CD4-positive, alpha-beta T cell (primary cell): ENCODE data around the gene TP53I11. TPM values are rescaled to one million over a fixed set of nuclear protein-coding genes. Genes with fewer than 3 reads are reported as not detected.

Experiments
- ATAC-seq: fragments of 200-7000 bp; cut with Tn5 transposase; one replicate; pipeline ENCODE4 v1.10.0; 2022; ENCODE audit warnings: mild to moderate bottlenecking; ENCODE audit not compliant: poor library complexity
- CTCF ChIA-PET: fragments of 350-600 bp; sonication (Branson Sonifier 250); formaldehyde crosslinking; loops from one replicate; lab custom pipeline; 2021; ENCODE audit warnings: antibody characterized with exemption, inconsistent platforms; lab: Charles Lee
- POLR2A ChIA-PET: fragments of 350-600 bp; sonication (Branson Sonifier 250); formaldehyde crosslinking; loops from one replicate; lab custom pipeline; 2021; ENCODE audit warnings: antibody characterized with exemption, inconsistent platforms; lab: Charles Lee
- DNase-seq, 14 experiments: peaks; one replicate each; pipeline ENCODE4 v3.0.0-alpha.2; 2013 to 2020; ENCODE audit warnings: mixed read lengths in 2 of 14
- H3K27ac ChIP-seq, 2 donors: one replicate each; pipeline versions ENCODE4 v1.5.1 to v1.7.0; 2013; ENCODE audit warnings: low read length in 2 of 2, low read depth in 1 of 2, mild to moderate bottlenecking in 1 of 2
- H3K27me3 ChIP-seq, 2 experiments: 1 replicate in 1 of 2; 2 replicates in 1 of 2; pipeline versions ENCODE4 v1.6.1 to v1.7.0; 2013; ENCODE audit warnings: low read length in 2 of 2, control low read depth in 1 of 2, mild to moderate bottlenecking in 1 of 2, moderate library complexity in 1 of 2; ENCODE audit not compliant: insufficient read depth in 2 of 2, control insufficient read depth in 1 of 2
- H3K36me3 ChIP-seq: one replicate; pipeline ENCODE4 v1.6.1; 2013; ENCODE audit warnings: low read length, control low read depth; ENCODE audit not compliant: insufficient read depth
- H3K4me1 ChIP-seq: one replicate; pipeline ENCODE4 v1.6.1; 2013; ENCODE audit warnings: low read length, control low read depth; ENCODE audit not compliant: insufficient read depth
- H3K4me3 ChIP-seq: one replicate; pipeline ENCODE4 v1.5.1; 2013; ENCODE audit warnings: mild to moderate bottlenecking, low read length, moderate library complexity
- H3K9me3 ChIP-seq, 2 experiments: 1 replicate in 1 of 2; 2 replicates in 1 of 2; pipeline versions ENCODE4 v1.6.1 to v1.7.0; 2013; ENCODE audit warnings: low read length in 2 of 2, mild to moderate bottlenecking in 2 of 2, control low read depth in 1 of 2, moderate library complexity in 1 of 2; ENCODE audit not compliant: control insufficient read depth in 1 of 2, insufficient read depth in 1 of 2
- H3K27ac Mint-ChIP-seq: one replicate; pipeline ENCODE4 v1.8.0; 2020; ENCODE audit warnings: mixed read lengths
- H3K27me3 Mint-ChIP-seq: one replicate; pipeline ENCODE4 v1.8.0; 2021; ENCODE audit warnings: mixed read lengths
- H3K36me3 Mint-ChIP-seq: one replicate; pipeline ENCODE4 v1.8.0; 2021; ENCODE audit warnings: low read depth, mixed read lengths
- H3K4me1 Mint-ChIP-seq: one replicate; pipeline ENCODE4 v1.8.0; 2021; ENCODE audit warnings: low read depth, mixed read lengths
- H3K4me3 Mint-ChIP-seq: one replicate; pipeline ENCODE4 v1.8.0; 2020; ENCODE audit warnings: mild to moderate bottlenecking, mixed read lengths
- H3K9me3 Mint-ChIP-seq: one replicate; pipeline ENCODE4 v1.8.0; 2020; ENCODE audit warnings: mixed read lengths
- intact Hi-C, 2 experiments: fragments of 100-400 bp; cut with DNase I in 1 of 2; cut with micrococcal nuclease in 1 of 2; formaldehyde crosslinking; loops; one replicate each; pipeline versions ENCODE4 v1.15.1 to v1.9.0; 2023 to 2025; cut with DNase I, micrococcal nuclease
- total RNA-seq, 174 experiments: library from RNA in 2 of 174; stranded (reverse) in 2 of 174; gene quantifications; one replicate each; pipeline ENCODE4 v1.2.3 and lab custom pipeline; 2021 to 2026
- TF ChIP-seq, protein P1 (sequence below): fragments of 200-600 bp; IDR thresholded peaks from one replicate; pipeline ENCODE4 v1.8.0; 2022; ENCODE audit warnings: antibody characterized with exemption, mild to moderate bottlenecking

Gene TP53I11
- total RNA-seq, 2 experiments from 2014 or later: 3.5 to 4.6 TPM

DNA sequence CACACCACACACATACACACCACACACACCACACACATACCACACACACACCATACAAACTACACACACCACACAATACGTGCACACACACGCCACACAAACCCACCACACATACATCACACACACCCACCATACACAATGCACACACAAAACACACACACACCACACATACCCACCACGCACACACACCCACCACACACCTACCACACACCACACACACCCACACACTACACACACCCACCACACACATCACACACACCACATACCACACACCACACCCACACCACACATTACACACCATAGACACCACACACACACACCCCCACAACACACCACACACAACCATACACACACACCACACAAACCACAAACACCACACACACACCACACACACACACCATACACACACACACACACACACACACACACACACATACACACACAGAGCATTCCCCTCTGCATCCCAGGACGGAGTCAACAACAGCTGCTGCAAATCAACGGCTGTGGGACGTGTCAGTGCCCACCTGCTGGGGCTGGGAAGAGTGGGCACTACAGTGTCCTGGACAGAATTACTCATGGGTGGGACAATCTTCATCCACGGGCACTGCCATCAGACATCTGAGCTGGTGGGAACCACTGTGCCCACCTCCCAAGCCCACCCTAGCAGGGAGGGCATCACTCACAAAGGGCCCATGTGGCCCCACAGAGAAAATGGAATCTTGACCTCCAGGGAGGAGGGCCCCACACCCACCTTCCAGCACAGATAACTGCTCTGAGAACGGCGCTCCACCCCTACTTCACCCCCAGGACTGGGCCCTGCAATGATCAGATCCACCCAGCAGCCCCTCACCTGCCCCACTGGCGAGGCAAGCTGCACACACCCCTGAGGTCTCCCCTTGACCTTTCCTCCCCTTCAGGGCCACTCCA, 8.4 kb downstream of the TP53I11 start:
- DNase-seq (no peak), ATAC-seq (no peak)
- Mint-ChIP-seq H3K27ac (no peak overlapping the region), H3K27me3 (no peaks in the 10 kb centered on the region), H3K9me3 (no peaks in the 10 kb centered on the region), H3K36me3 (no peaks in the 10 kb centered on the region), H3K4me3 (no peak overlapping the region), H3K4me1 (peaks cover 8% of the 10 kb centered on the region)
- Histone ChIP-seq H3K4me1 (peaks cover 20% of the 10 kb centered on the region), H3K27me3 (no peaks in the 10 kb centered on the region), H3K36me3 (no peaks in the 10 kb centered on the region), H3K4me3 (no peak overlapping the region), H3K27ac (no peak overlapping the region), H3K9me3 (no peaks in the 10 kb centered on the region)
- POLR2A ChIA-PET: no interaction called here
- CTCF ChIA-PET: no interaction called here
- intact Hi-C loops: no loop called here
- TF ChIP-seq, protein P1, sequence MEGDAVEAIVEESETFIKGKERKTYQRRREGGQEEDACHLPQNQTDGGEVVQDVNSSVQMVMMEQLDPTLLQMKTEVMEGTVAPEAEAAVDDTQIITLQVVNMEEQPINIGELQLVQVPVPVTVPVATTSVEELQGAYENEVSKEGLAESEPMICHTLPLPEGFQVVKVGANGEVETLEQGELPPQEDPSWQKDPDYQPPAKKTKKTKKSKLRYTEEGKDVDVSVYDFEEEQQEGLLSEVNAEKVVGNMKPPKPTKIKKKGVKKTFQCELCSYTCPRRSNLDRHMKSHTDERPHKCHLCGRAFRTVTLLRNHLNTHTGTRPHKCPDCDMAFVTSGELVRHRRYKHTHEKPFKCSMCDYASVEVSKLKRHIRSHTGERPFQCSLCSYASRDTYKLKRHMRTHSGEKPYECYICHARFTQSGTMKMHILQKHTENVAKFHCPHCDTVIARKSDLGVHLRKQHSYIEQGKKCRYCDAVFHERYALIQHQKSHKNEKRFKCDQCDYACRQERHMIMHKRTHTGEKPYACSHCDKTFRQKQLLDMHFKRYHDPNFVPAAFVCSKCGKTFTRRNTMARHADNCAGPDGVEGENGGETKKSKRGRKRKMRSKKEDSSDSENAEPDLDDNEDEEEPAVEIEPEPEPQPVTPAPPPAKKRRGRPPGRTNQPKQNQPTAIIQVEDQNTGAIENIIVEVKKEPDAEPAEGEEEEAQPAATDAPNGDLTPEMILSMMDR: no peak

DNA sequence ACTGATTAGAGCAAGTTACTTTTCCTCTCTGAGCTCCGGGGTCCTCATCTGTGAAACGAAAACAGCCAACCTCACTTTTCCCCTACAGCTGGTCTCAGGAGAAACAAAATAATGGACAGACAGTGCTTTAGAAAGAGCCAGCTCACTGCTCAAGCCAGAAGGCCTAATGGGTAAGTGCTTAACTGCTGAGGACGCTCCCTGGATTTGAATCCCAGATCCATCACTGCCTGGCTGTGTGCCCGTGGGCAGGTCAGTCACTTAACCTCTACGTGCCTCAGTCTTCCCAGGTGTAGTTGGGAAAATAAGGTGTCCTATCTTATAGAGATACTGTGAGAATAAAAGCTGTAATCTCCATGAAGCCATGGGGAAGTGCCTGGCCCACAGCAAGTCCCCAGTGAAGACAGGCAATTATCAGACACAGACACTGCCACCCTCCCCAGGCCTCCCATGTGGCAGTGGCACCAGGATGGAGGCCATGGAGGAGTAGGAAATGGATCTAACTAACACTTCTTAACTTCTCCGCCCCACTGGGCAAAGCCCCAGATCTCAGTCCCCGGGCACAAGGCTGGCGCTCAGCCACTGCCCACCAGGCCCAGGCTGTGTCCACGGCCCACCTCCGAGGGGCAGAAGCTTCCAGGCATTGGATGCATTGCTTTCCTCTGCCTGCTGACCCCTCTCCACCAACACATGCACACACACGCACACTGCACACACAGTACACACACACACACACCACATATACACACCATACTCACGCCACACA, 9.2 kb downstream of the TP53I11 start:
- peaks cover 24% of the 10 kb centered on the region for H3K4me1 ChIP-seq
- ChIA-PET CTCF (interaction anchor here (0.6 to 1.7 kb wide), 3 partner anchors 33 to 164 kb away, joined by 3 to 5 read pairs (median 4); no protein-coding TSS in a partner anchor), POLR2A (interaction anchor here (1.0 kb wide), 1 partner anchor 162 kb away, joined by 3 read pairs; no protein-coding TSS in a partner anchor)
- no peaks in the 10 kb centered on the region for H3K36me3 Mint-ChIP-seq
- H3K4me1 Mint-ChIP-seq: peaks cover 8% of the 10 kb centered on the region
- H3K27ac ChIP-seq: no peak overlapping the region
- H3K4me3 Mint-ChIP-seq: no peak overlapping the region
- H3K36me3 ChIP-seq: no peaks in the 10 kb centered on the region
- H3K27me3 ChIP-seq: no peaks in the 10 kb centered on the region
- no peaks in the 10 kb centered on the region for H3K9me3 Mint-ChIP-seq
- H3K27me3 Mint-ChIP-seq: no peaks in the 10 kb centered on the region
- ATAC-seq (no peak), DNase-seq (no peak)
- H3K27ac Mint-ChIP-seq: no peak overlapping the region
- H3K4me3 ChIP-seq: no peak overlapping the region
- TF ChIP-seq, protein P1: no peak
- no peaks in the 10 kb centered on the region for H3K9me3 ChIP-seq
- intact Hi-C loops: no loop called here

GRCh38 chr11:44940835-44941234, 9.8 kb downstream of the TP53I11 start:
- H3K36me3 Mint-ChIP-seq: no peaks in the 10 kb centered on the region
- ChIA-PET POLR2A (interaction anchor here (1.0 kb wide), 1 partner anchor 163 kb away, joined by 3 read pairs; no protein-coding TSS in a partner anchor), CTCF (interaction anchor here (0.6 to 1.7 kb wide), 3 partner anchors 32 to 164 kb away, joined by 3 to 5 read pairs (median 4); no protein-coding TSS in a partner anchor)
- H3K27ac Mint-ChIP-seq: no peak overlapping the region
- H3K36me3 ChIP-seq: no peaks in the 10 kb centered on the region
- TF ChIP-seq, protein P1: no peak
- H3K4me3 ChIP-seq: no peak overlapping the region
- no peaks in the 10 kb centered on the region for H3K27me3 Mint-ChIP-seq
- no peak overlapping the region for H3K27ac ChIP-seq
- H3K4me1 Mint-ChIP-seq: peaks cover 8% of the 10 kb centered on the region
- intact Hi-C loops: no loop called here
- no peak for DNase-seq
- peaks cover 25% of the 10 kb centered on the region for H3K4me1 ChIP-seq
- no peak overlapping the region for H3K4me3 Mint-ChIP-seq
- H3K27me3 ChIP-seq: no peaks in the 10 kb centered on the region
- ATAC-seq: no peak
- H3K9me3 ChIP-seq: no peaks in the 10 kb centered on the region
- H3K9me3 Mint-ChIP-seq: no peaks in the 10 kb centered on the region
